Glutamatergic neuron (in vitro differentiated cells): ENCODE results near the gene ZFP57. TPM values are rescaled to one million over a fixed set of nuclear protein-coding genes. Genes with fewer than 3 reads are reported as not detected.

Experiments
- DNase-seq: peaks from one replicate; pipeline ENCODE4 v3.0.0; 2022
- H3K27ac Mint-ChIP-seq: one replicate; pipeline ENCODE4 v1.8.0; 2020; ENCODE audit warnings: mild to moderate bottlenecking, mixed read lengths, inconsistent platforms; ENCODE audit not compliant: unreplicated experiment
- H3K27me3 Mint-ChIP-seq: one replicate; pipeline ENCODE4 v1.8.0; 2020; ENCODE audit warnings: mild to moderate bottlenecking, moderate library complexity, mixed read lengths, inconsistent platforms; ENCODE audit not compliant: unreplicated experiment
- H3K36me3 Mint-ChIP-seq: one replicate; pipeline ENCODE4 v1.8.0; 2020; ENCODE audit warnings: mild to moderate bottlenecking, mixed read lengths, inconsistent platforms; ENCODE audit not compliant: unreplicated experiment
- H3K4me1 Mint-ChIP-seq: one replicate; pipeline ENCODE4 v1.8.0; 2020; ENCODE audit warnings: mild to moderate bottlenecking, low read depth, mixed read lengths, inconsistent platforms; ENCODE audit not compliant: unreplicated experiment
- H3K4me3 Mint-ChIP-seq: one replicate; pipeline ENCODE4 v1.8.0; 2020; ENCODE audit warnings: mild to moderate bottlenecking, mixed read lengths, inconsistent platforms; ENCODE audit not compliant: unreplicated experiment
- H3K9me3 Mint-ChIP-seq: one replicate; pipeline ENCODE4 v1.8.0; 2020; ENCODE audit warnings: mild to moderate bottlenecking, moderate library complexity, mixed read lengths, inconsistent platforms; ENCODE audit not compliant: unreplicated experiment
- CTCF ChIP-seq: fragments of 200-600 bp; sonication (generic); IDR thresholded peaks from one replicate; pipeline ENCODE4 v1.5.0; 2021; ENCODE audit not compliant: partially characterized antibody, unreplicated experiment
- total RNA-seq: library from RNA; stranded (reverse); fragmentation: NEBNext Ultra II Directional; extraction: Animal tissue kit (Norgen Biotek cat#: 25700); gene quantifications from one replicate; pipeline ENCODE4 v1.2.1, GENCODE V29; 2021; ENCODE audit not compliant: unreplicated experiment

ZFP57 gene
- total RNA-seq, 1 donor from 2014 or later: not detected

GRCh38 chr6:29637247-29637646 lies 43.7 kb downstream of the ZFP57 start:
- Mint-ChIP-seq H3K36me3 (no peaks in the 10 kb centered on the region), H3K9me3 (peaks cover 8% of the 10 kb centered on the region), H3K4me3 (no peak overlapping the region), H3K27ac (no peak overlapping the region), H3K4me1 (peaks cover 8% of the 10 kb centered on the region), H3K27me3 (peaks cover 17% of the 10 kb centered on the region)
- no peak for TF ChIP-seq CTCF
- no peak for DNase-seq

- peaks cover 25% of the 10 kb centered on the region for H3K4me1 Mint-ChIP-seq
- peak overlapping the region; percentile 98 for H3K27ac Mint-ChIP-seq
- peaks cover 13% of the 10 kb centered on the region for H3K9me3 Mint-ChIP-seq
- peaks cover 17% of the 10 kb centered on the region for H3K27me3 Mint-ChIP-seq
- H3K4me3 Mint-ChIP-seq: peak overlapping the region; percentile 95
- DNase-seq: no peak
- TF ChIP-seq CTCF: no peak
- H3K36me3 Mint-ChIP-seq: peaks cover 15% of the 10 kb centered on the region
Measured at GRCh38 chr6:29633534-29633905, 47.4 kb downstream of the ZFP57 start.

- no peak for TF ChIP-seq CTCF
- peak within 1 kb of the TSS; percentile 98 for H3K27ac Mint-ChIP-seq
- DNase-seq: peak; percentile 92
- H3K4me1 Mint-ChIP-seq: peaks cover 25% of the 10 kb centered on the region
- H3K9me3 Mint-ChIP-seq: peaks cover 13% of the 10 kb centered on the region
- H3K27me3 Mint-ChIP-seq: peaks cover 19% of the 10 kb centered on the region
- peaks cover 15% of the 10 kb centered on the region for H3K36me3 Mint-ChIP-seq
- H3K4me3 Mint-ChIP-seq: peak within 1 kb of the TSS; percentile 95
Measured at GRCh38 chr6:29632789-29633533, 48.0 kb downstream of the ZFP57 start, which contains the start of gene GABBR1. GABBR1 (minus strand) TSS chr6:29633183; CDS start chr6:29632385, 798 bp downstream.

- Mint-ChIP-seq H3K4me3 (peak overlapping the region; percentile 94), H3K4me1 (peaks cover 25% of the 10 kb centered on the region), H3K36me3 (peaks cover 15% of the 10 kb centered on the region), H3K9me3 (peaks cover 13% of the 10 kb centered on the region), H3K27ac (peak overlapping the region; percentile 76), H3K27me3 (peaks cover 18% of the 10 kb centered on the region)
- peak; percentile 78 for DNase-seq
- no peak for TF ChIP-seq CTCF
Measured at GRCh38 chr6:29631860-29632731, 48.9 kb downstream of the ZFP57 start.
